Esophagus squamous epithelium (tissue), 5 donors: ENCODE data around the gene SPON1. TPM values are rescaled to one million over a fixed set of nuclear protein-coding genes. Genes with fewer than 3 reads are reported as not detected.
"Not testable (repeated sequence)": the region's sequence is repeated elsewhere in the genome, so short reads cannot be mapped to it uniquely, and the experiment has no call there.

Experiments used
- DNase-seq: peaks from one replicate; lab custom pipeline; 2025; lab: John Stamatoyannopoulos, UW
- H3K27ac ChIP-seq, 4 donors: fragments of 200-600 bp; sonication (generic); one replicate each; pipeline ENCODE4 v1.5.1; 2016 to 2019; ENCODE audit warnings: mild to moderate bottlenecking in 1 of 4
- H3K27me3 ChIP-seq, 4 donors: fragments of 200-600 bp; sonication (generic); 1 replicate in 3 of 4; 2 replicates in 1 of 4; pipeline versions ENCODE4 v1.5.1 to v1.6.0; 2017 to 2021; ENCODE audit warnings: antibody characterized with exemption in 1 of 4
- H3K36me3 ChIP-seq, 3 donors: fragments of 200-600 bp; sonication (generic); one replicate each; pipeline ENCODE4 v1.5.1; 2016 to 2019
- H3K4me1 ChIP-seq, 3 donors: fragments of 200-600 bp; sonication (generic); one replicate each; pipeline ENCODE4 v1.5.1; 2017 to 2019
- H3K4me3 ChIP-seq, 4 donors: fragments of 200-600 bp; sonication (generic); 1 replicate in 3 of 4; 2 replicates in 1 of 4; pipeline ENCODE4 v1.5.1; 2016 to 2019; ENCODE audit warnings: mild to moderate bottlenecking in 2 of 4, moderate library complexity in 1 of 4
- H3K9me3 ChIP-seq, 3 donors: fragments of 200-600 bp; sonication (generic); one replicate each; pipeline ENCODE4 v1.5.1; 2016 to 2019
- CTCF ChIP-seq, 6 experiments: fragments of 450-650 bp in 4 of 6; fragments of 200-600 bp in 2 of 6; sonication (generic) in 2 of 6; IDR thresholded peaks; one replicate each; pipeline ENCODE4 v1.5.1; 2016 to 2019; ENCODE audit warnings: antibody characterized with exemption in 6 of 6, mild to moderate bottlenecking in 4 of 6, moderate library complexity in 4 of 6
- POLR2A ChIP-seq, 4 donors: fragments of 450-650 bp; IDR thresholded peaks; one replicate each; pipeline ENCODE4 v1.6.1; 2017; ENCODE audit warnings: antibody characterized with exemption in 4 of 4, mild to moderate bottlenecking in 4 of 4, moderate library complexity in 3 of 4
- WGBS, 2 donors: methylation state at CpG; one replicate each; pipeline ENCODE4 v1.1.5; 2018; 5-methylcytosine and 5-hydroxymethylcytosine counted together
- intact Hi-C: fragments of 100-400 bp; cut with DNase I; formaldehyde crosslinking; loops from one replicate; pipeline ENCODE4 v1.15.0; 2022
- total RNA-seq, 4 donors: library from RNA; depleted of rRNA; stranded (reverse); fragments of >200 nt; gene quantifications; one replicate each; pipeline ENCODE4 v1.1.0, GENCODE V29; 2016
- donor health status: DM: yes; HTN: yes; CAD: no.

Gene SPON1
- total RNA-seq, 4 donors from 2014 or later: 1.6 to 44.4 (median 6.5) TPM

GRCh38 chr11:13923182-13923581 is 39.3 kb upstream of the SPON1 start:
- peaks cover 0 to 25% (median 4%) of the 10 kb centered on the region in 3 donors for H3K4me1 ChIP-seq
- H3K9me3 ChIP-seq: no peaks in the 10 kb centered on the region
- H3K4me3 ChIP-seq: no peak overlapping the region
- peaks cover 0 to 20% (median 0%) of the 10 kb centered on the region in 4 donors for H3K27me3 ChIP-seq
- no peaks in the 10 kb centered on the region for H3K36me3 ChIP-seq
- peak overlapping the region in 1 of 4 donors; percentile 14 for H3K27ac ChIP-seq
- no peak for TF ChIP-seq POLR2A (IDR thresholded peaks at IDR 0.05)
- intact Hi-C loops: no loop called here
- 63% methylated on average over 1 of the region's 1 CpG; no CpG with 5 or more reads in 1 of the 2 donors for WGBS, 2 donors
- DNase-seq: no peak

GRCh38 chr11:13923716-13924650 is 38.5 kb upstream of the SPON1 start:
- TF ChIP-seq POLR2A (IDR thresholded peaks at IDR 0.05) (no peak), CTCF (IDR thresholded peaks at IDR 0.05) (no peak)
- DNase-seq: no peak
- Histone ChIP-seq H3K4me1 (peaks cover 0 to 29% (median 4%) of the 10 kb centered on the region in 3 donors), H3K4me3 (no peak overlapping the region), H3K27ac (peak overlapping the region in 2 of 4 donors; percentile 14), H3K36me3 (no peaks in the 10 kb centered on the region), H3K9me3 (no peaks in the 10 kb centered on the region), H3K27me3 (peaks cover 0 to 13% (median 0%) of the 10 kb centered on the region in 4 donors)
- intact Hi-C loops: no loop called here
- WGBS, 2 donors: 31 to 40% methylated on average over 7 to 8 of the region's 8 CpGs

- DNase-seq: no peak
- Histone ChIP-seq H3K36me3 (no peaks in the 10 kb centered on the region), H3K27me3 (peaks cover 0 to 4% (median 0%) of the 10 kb centered on the region in 4 donors), H3K27ac (no peak overlapping the region), H3K9me3 (no peaks in the 10 kb centered on the region), H3K4me3 (no peak overlapping the region), H3K4me1 (peaks cover 4 to 36% (median 5%) of the 10 kb centered on the region in 3 donors)
- intact Hi-C loops: no loop called here
- WGBS, 2 donors: 74 to 94% methylated on average over 2 of the region's 2 CpGs
- TF ChIP-seq POLR2A (IDR thresholded peaks at IDR 0.05): no peak
- TF ChIP-seq CTCF (IDR thresholded peaks at IDR 0.05): no peak
Observed at GRCh38 chr11:13924801-13925327, 37.7 kb upstream of the SPON1 start.

DNA sequence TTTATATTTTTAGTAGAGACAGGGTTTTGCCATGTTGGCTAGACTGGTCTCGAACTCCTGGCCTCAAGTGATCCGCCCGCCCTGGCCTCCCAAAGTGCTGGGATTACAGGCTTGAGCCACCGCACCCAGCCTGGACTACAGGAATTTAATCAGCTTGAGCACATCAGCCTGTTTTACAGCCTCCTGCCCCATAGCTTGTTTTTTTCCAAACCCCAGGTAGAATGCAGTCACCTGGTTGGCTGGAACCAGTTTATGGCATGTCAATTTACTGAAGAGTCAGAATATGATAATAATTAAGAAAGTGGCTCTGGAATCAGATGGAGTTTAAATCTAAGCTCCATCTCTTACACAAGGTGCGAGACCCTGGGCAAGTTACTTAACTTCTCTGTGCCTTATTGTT is 36.2 kb upstream of the SPON1 start:
- H3K9me3 ChIP-seq, H3K36me3 ChIP-seq, H3K4me3 ChIP-seq, intact Hi-C loops, H3K27ac ChIP-seq, DNase-seq, H3K27me3 ChIP-seq: not testable (repeated sequence)
- peaks cover 4 to 36% (median 5%) of the 10 kb centered on the region in 3 donors for H3K4me1 ChIP-seq
- 92 to 94% methylated on average over 5 of the region's 5 CpGs for WGBS, 2 donors

GRCh38 chr11:13926981-13927380 is 35.5 kb upstream of the SPON1 start:
- Histone ChIP-seq H3K4me1 (peaks cover 4 to 36% (median 5%) of the 10 kb centered on the region in 3 donors), H3K9me3 (no peaks in the 10 kb centered on the region), H3K36me3 (no peaks in the 10 kb centered on the region), H3K27me3 (no peaks in the 10 kb centered on the region), H3K27ac (no peak overlapping the region), H3K4me3 (no peak overlapping the region)
- DNase-seq: no peak
- WGBS, 2 donors: 86 to 89% methylated on average over 3 of the region's 3 CpGs
- TF ChIP-seq POLR2A (IDR thresholded peaks at IDR 0.05) (no peak), CTCF (IDR thresholded peaks at IDR 0.05) (no peak)
- intact Hi-C loops: no loop called here

GRCh38 chr11:13927481-13927880 is 35.0 kb upstream of the SPON1 start:
- DNase-seq: no peak
- Histone ChIP-seq H3K27ac (no peak overlapping the region), H3K27me3 (no peaks in the 10 kb centered on the region), H3K4me3 (no peak overlapping the region), H3K9me3 (no peaks in the 10 kb centered on the region), H3K36me3 (no peaks in the 10 kb centered on the region), H3K4me1 (peaks cover 4 to 36% (median 5%) of the 10 kb centered on the region in 3 donors)
- WGBS, 2 donors: 93 to 100% methylated on average over 1 of the region's 1 CpG
- TF ChIP-seq CTCF (IDR thresholded peaks at IDR 0.05) (no peak), POLR2A (IDR thresholded peaks at IDR 0.05) (no peak)
- intact Hi-C loops: no loop called here
